Vagina (tissue), 2 donors: ENCODE results near the gene SLC19A2. TPM values are rescaled to one million over a fixed set of nuclear protein-coding genes. Genes with fewer than 3 reads are reported as not detected.
"Not testable (repeated sequence)": the region's sequence is repeated elsewhere in the genome, so short reads cannot be mapped to it uniquely, and the experiment has no call there.

ENCODE experiments used
- DNase-seq, 2 donors: peaks; one replicate each; pipeline ENCODE4 v3.0.0-alpha.2; 2017; ENCODE audit errors: extremely low spot score in 2 of 2
- H3K27ac ChIP-seq: fragments of 200-600 bp; sonication (generic); one replicate; pipeline ENCODE4 v1.5.1; 2019
- H3K27me3 ChIP-seq: fragments of 200-600 bp; sonication (generic); one replicate; pipeline ENCODE4 v1.5.1; 2019
- H3K36me3 ChIP-seq, 2 donors: fragments of 200-600 bp; sonication (generic); one replicate each; pipeline ENCODE4 v1.5.1; 2017 to 2019
- H3K4me1 ChIP-seq: fragments of 200-600 bp; sonication (generic); one replicate; pipeline ENCODE4 v1.5.1; 2019
- H3K4me3 ChIP-seq, 2 donors: fragments of 200-600 bp; sonication (generic); 1 replicate in 1 of 2; 2 replicates in 1 of 2; pipeline ENCODE4 v1.5.1; 2016 to 2019
- H3K9me3 ChIP-seq: fragments of 200-600 bp; sonication (generic); one replicate; pipeline ENCODE4 v1.5.1; 2019
- CTCF ChIP-seq, 3 experiments: fragments of 450-650 bp in 2 of 3; fragments of 200-600 bp in 1 of 3; sonication (generic) in 1 of 3; IDR thresholded peaks; one replicate each; pipeline ENCODE4 v1.5.1; 2017 to 2019; ENCODE audit warnings: antibody characterized with exemption in 3 of 3, mild to moderate bottlenecking in 2 of 3, moderate library complexity in 2 of 3
- POLR2A ChIP-seq, 2 donors: fragments of 450-650 bp; IDR thresholded peaks; one replicate each; pipeline ENCODE4 v1.6.1; 2017; ENCODE audit warnings: antibody characterized with exemption in 2 of 2, mild to moderate bottlenecking in 2 of 2, moderate library complexity in 2 of 2
- POLR2AphosphoS5 ChIP-seq, 2 donors: sonication (generic); formaldehyde crosslinking; IDR thresholded peaks; one replicate each; pipeline ENCODE4 v1.9.0; 2017; ENCODE audit warnings: antibody characterized with exemption in 2 of 2, mild to moderate bottlenecking in 2 of 2, low read depth in 1 of 2; ENCODE audit not compliant: insufficient read depth in 1 of 2
- intact Hi-C: fragments of 100-400 bp; cut with DNase I; formaldehyde crosslinking; loops from one replicate; pipeline ENCODE4 v1.15.1; 2023
- total RNA-seq: library from RNA; depleted of rRNA; stranded (reverse); fragments of >200 nt; gene quantifications from one replicate; pipeline ENCODE4 v1.2.3, GENCODE V29; 2016

The SLC19A2 gene
- 21.1 TPM for total RNA-seq

- Histone ChIP-seq H3K9me3 (no peaks in the 10 kb centered on the region), H3K36me3 (no peaks in the 10 kb centered on the region), H3K4me3 (peak within 1 kb of the TSS; percentile 68 to 89), H3K27ac (peak within 1 kb of the TSS; percentile 97), H3K4me1 (peaks cover 30% of the 10 kb centered on the region), H3K27me3 (no peaks in the 10 kb centered on the region)
- DNase-seq: peak; percentile 98 to 100
- intact Hi-C loops: no loop called here
- TF ChIP-seq POLR2AphosphoS5 (IDR thresholded peaks at IDR 0.05; ENCODE audit: insufficient read depth in 1 of 2, low read depth in 1 of 2): peak; percentile 85 to 99
- no peak for TF ChIP-seq CTCF (IDR thresholded peaks at IDR 0.05)
- TF ChIP-seq POLR2A (IDR thresholded peaks at IDR 0.05): peak in 1 of 2 donors; percentile 94
Observed at GRCh38 chr1:169485431-169486280, at the start of gene SLC19A2. TSS of gene SLC19A2 (minus strand) at chr1:169485944. CDS start at chr1:169485766, 178 bp downstream.

GRCh38 chr1:169534653-169535052, 48.9 kb upstream of the SLC19A2 start:
- H3K27me3 ChIP-seq: no peaks in the 10 kb centered on the region
- H3K4me3 ChIP-seq: no peak overlapping the region
- no peak overlapping the region for H3K27ac ChIP-seq
- TF ChIP-seq POLR2A (IDR thresholded peaks at IDR 0.05): no peak
- no peak for TF ChIP-seq POLR2AphosphoS5 (IDR thresholded peaks at IDR 0.05; ENCODE audit: insufficient read depth in 1 of 2, low read depth in 1 of 2)
- TF ChIP-seq CTCF (IDR thresholded peaks at IDR 0.05): no peak
- DNase-seq: no peak
- no peaks in the 10 kb centered on the region for H3K36me3 ChIP-seq
- intact Hi-C loops: no loop called here
- no peaks in the 10 kb centered on the region for H3K4me1 ChIP-seq
- H3K9me3 ChIP-seq: no peaks in the 10 kb centered on the region

- intact Hi-C loops, DNase-seq: not testable (repeated sequence)
Observed at GRCh38 chr1:169533528-169534190, 47.9 kb upstream of the SLC19A2 start.

GRCh38 chr1:169530448-169530847, 44.7 kb upstream of the SLC19A2 start:
- no peaks in the 10 kb centered on the region for H3K27me3 ChIP-seq
- no peak for TF ChIP-seq POLR2AphosphoS5 (IDR thresholded peaks at IDR 0.05; ENCODE audit: insufficient read depth in 1 of 2, low read depth in 1 of 2)
- no peak for TF ChIP-seq CTCF (IDR thresholded peaks at IDR 0.05)
- no peak for TF ChIP-seq POLR2A (IDR thresholded peaks at IDR 0.05)
- no peak overlapping the region for H3K4me3 ChIP-seq
- intact Hi-C loops: no loop called here
- no peaks in the 10 kb centered on the region for H3K4me1 ChIP-seq
- H3K27ac ChIP-seq: no peak overlapping the region
- H3K9me3 ChIP-seq: no peaks in the 10 kb centered on the region
- no peaks in the 10 kb centered on the region for H3K36me3 ChIP-seq
- no peak for DNase-seq

More at GRCh38 chr1:169533528-169534190, 47.9 kb upstream of the SLC19A2 start:
- not testable (repeated sequence) for H3K4me3 ChIP-seq, H3K4me1 ChIP-seq, H3K36me3 ChIP-seq, H3K27ac ChIP-seq, H3K27me3 ChIP-seq, H3K9me3 ChIP-seq

GRCh38 chr1:169529068-169529642, 43.4 kb upstream of the SLC19A2 start:
- Histone ChIP-seq H3K27ac (peak overlapping the region; percentile 57), H3K4me1 (no peaks in the 10 kb centered on the region), H3K4me3 (no peak overlapping the region), H3K36me3 (no peaks in the 10 kb centered on the region), H3K9me3 (no peaks in the 10 kb centered on the region), H3K27me3 (no peaks in the 10 kb centered on the region)
- TF ChIP-seq POLR2AphosphoS5 (IDR thresholded peaks at IDR 0.05; ENCODE audit: insufficient read depth in 1 of 2, low read depth in 1 of 2) (peak in 1 of 2 donors; percentile 79), POLR2A (IDR thresholded peaks at IDR 0.05) (no peak)
- intact Hi-C loops: no loop called here
- DNase-seq: no peak
